Neutrophil (primary cell): ENCODE data around the gene ACOT4.
"Not testable (repeated sequence)": the region's sequence is repeated elsewhere in the genome, so short reads cannot be mapped to it uniquely, and the experiment has no call there.

Experiments
- H3K27ac ChIP-seq: fragments of 200-600 bp; sonication (generic); 2 replicates; pipeline ENCODE4 v1.5.1; 2016; ENCODE audit warnings: mild to moderate bottlenecking, moderate library complexity
- H3K27me3 ChIP-seq: fragments of 200-600 bp; sonication (generic); 2 replicates; pipeline ENCODE4 v1.6.0; 2016; ENCODE audit warnings: mild to moderate bottlenecking
- H3K36me3 ChIP-seq: fragments of 200-600 bp; sonication (generic); 2 replicates; pipeline ENCODE4 v1.5.1; 2017
- H3K4me1 ChIP-seq, 2 experiments: fragments of 200-600 bp in 1 of 2; sonication (generic) in 1 of 2; 1 replicate in 1 of 2; 2 replicates in 1 of 2; pipeline versions ENCODE4 v1.5.1 to v1.6.1; 2013 to 2016; ENCODE audit warnings: low read depth in 1 of 2, low read length in 1 of 2, mild to moderate bottlenecking in 1 of 2, moderate library complexity in 1 of 2; ENCODE audit not compliant: control insufficient read depth in 1 of 2, insufficient read depth in 1 of 2
- H3K4me3 ChIP-seq, 2 experiments: fragments of 200-600 bp in 1 of 2; sonication (generic) in 1 of 2; 1 replicate in 1 of 2; 2 replicates in 1 of 2; pipeline ENCODE4 v1.5.1; 2013 to 2016; ENCODE audit warnings: low read depth in 1 of 2, low read length in 1 of 2, mild to moderate bottlenecking in 1 of 2, moderate library complexity in 1 of 2
- H3K9me3 ChIP-seq: fragments of 200-600 bp; sonication (generic); 2 replicates; pipeline ENCODE4 v1.5.1; 2016
- TF ChIP-seq, protein P1 (sequence below): fragments of 200-600 bp; sonication (generic); IDR thresholded peaks from 2 replicates; pipeline ENCODE4 v1.5.1; 2016; ENCODE audit warnings: antibody characterized with exemption

The ACOT4 gene, protein sequence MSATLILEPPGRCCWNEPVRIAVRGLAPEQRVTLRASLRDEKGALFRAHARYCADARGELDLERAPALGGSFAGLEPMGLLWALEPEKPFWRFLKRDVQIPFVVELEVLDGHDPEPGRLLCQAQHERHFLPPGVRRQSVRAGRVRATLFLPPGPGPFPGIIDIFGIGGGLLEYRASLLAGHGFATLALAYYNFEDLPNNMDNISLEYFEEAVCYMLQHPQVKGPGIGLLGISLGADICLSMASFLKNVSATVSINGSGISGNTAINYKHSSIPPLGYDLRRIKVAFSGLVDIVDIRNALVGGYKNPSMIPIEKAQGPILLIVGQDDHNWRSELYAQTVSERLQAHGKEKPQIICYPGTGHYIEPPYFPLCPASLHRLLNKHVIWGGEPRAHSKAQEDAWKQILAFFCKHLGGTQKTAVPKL

DNA sequence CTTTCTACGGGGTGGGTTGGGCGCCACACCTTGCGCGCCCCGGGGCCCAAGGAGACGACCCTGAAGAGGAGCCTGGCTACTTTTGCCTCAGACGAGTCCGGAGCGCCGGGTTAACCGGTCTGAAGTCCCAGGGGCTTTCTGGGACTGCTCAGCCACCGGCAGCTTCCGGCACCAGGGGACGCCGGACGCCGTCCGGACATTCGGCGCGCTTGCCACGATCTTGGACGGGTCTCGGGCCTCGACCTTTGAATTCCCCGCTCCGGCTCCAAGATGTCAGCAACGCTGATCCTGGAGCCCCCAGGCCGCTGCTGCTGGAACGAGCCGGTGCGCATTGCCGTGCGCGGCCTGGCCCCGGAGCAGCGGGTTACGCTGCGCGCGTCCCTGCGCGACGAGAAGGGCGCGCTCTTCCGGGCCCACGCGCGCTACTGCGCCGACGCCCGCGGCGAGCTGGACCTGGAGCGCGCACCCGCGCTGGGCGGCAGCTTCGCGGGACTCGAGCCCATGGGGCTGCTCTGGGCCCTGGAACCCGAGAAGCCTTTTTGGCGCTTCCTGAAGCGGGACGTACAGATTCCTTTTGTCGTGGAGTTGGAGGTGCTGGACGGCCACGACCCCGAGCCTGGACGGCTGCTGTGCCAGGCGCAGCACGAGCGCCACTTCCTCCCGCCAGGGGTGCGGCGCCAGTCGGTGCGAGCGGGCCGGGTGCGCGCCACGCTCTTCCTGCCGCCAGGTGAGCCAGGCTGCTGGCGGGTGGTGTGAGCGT lies at the start of gene ACOT4:
ACOT4 (plus strand) TSS at position 184 of the 760 bp plus-strand sequence; CDS start at position 271, 87 bp downstream.
- no peaks in the 10 kb centered on the region for H3K9me3 ChIP-seq

DNA sequence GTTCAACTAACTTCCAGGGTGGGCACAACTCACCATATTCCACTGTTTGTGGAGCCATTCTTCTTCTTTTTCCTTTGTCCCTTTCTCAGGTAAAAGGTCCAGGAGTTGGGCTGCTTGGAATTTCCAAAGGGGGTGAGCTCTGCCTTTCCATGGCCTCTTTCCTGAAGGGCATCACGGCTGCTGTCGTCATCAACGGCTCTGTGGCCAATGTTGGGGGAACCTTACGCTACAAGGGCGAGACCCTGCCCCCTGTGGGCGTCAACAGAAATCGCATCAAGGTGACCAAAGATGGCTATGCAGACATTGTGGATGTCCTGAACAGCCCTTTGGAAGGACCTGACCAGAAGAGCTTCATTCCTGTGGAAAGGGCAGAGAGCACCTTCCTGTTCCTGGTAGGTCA lies 48.7 kb upstream of the ACOT4 start:
- H3K9me3 ChIP-seq, H3K4me1 ChIP-seq, H3K4me3 ChIP-seq, H3K36me3 ChIP-seq, H3K27me3 ChIP-seq, H3K27ac ChIP-seq: not testable (repeated sequence)

More for the DNA sequence above, at the start of gene ACOT4:
- peak within 1 kb of the TSS; percentile 50 to 57 for H3K4me3 ChIP-seq
- H3K36me3 ChIP-seq, result no peaks in the 10 kb centered on the region
- H3K27me3 ChIP-seq, result peaks cover 29% of the 10 kb centered on the region
- H3K27ac ChIP-seq, result no peak within 1 kb of the TSS
- TF ChIP-seq, protein P1, sequence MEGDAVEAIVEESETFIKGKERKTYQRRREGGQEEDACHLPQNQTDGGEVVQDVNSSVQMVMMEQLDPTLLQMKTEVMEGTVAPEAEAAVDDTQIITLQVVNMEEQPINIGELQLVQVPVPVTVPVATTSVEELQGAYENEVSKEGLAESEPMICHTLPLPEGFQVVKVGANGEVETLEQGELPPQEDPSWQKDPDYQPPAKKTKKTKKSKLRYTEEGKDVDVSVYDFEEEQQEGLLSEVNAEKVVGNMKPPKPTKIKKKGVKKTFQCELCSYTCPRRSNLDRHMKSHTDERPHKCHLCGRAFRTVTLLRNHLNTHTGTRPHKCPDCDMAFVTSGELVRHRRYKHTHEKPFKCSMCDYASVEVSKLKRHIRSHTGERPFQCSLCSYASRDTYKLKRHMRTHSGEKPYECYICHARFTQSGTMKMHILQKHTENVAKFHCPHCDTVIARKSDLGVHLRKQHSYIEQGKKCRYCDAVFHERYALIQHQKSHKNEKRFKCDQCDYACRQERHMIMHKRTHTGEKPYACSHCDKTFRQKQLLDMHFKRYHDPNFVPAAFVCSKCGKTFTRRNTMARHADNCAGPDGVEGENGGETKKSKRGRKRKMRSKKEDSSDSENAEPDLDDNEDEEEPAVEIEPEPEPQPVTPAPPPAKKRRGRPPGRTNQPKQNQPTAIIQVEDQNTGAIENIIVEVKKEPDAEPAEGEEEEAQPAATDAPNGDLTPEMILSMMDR, result no peak
- H3K4me1 ChIP-seq, result peaks cover 10% of the 10 kb centered on the region in 2 experiments

DNA sequence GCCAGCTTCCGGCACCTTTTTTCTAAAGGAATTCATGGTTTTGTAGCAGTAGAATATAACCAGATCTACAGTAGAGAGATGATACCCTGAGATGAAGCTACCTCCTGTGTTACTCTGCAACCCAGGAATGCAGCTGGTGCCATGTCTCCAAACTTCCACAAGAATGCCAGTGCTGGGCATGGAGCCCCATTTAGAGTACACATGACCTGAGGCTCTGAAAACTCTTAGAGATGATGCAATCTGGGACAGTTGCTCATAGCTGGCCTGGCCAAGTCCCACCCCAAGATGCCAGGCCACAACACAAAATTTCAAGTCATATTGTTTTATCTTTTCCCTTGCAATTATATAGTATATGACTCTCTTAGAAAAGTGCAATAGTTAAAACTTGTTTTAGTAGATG lies 46.3 kb upstream of the ACOT4 start:
- not testable (repeated sequence) for H3K27ac ChIP-seq, H3K9me3 ChIP-seq, H3K36me3 ChIP-seq, H3K4me3 ChIP-seq, H3K4me1 ChIP-seq, H3K27me3 ChIP-seq

DNA sequence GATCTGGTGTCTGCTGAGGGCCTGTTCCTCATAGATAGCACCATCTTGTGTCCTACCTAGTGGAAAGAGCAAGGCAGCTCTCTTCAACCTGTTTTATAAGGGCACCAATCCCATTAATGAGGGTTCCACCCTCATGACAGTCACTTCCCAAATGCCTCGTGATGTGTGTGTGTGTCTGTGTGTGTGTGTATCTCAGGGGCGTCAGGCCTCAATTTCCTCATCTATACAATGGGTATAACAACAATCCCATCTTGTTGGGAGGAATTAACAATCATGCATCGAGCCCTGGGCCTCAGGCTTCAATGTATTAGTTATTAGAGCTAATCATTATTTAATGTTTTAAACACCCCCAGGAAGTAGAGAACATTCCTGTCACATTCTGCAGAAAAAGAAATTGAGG lies 42.6 kb upstream of the ACOT4 start:
- not testable (repeated sequence) for H3K4me1 ChIP-seq, H3K4me3 ChIP-seq, H3K9me3 ChIP-seq, H3K36me3 ChIP-seq, H3K27ac ChIP-seq, H3K27me3 ChIP-seq

DNA sequence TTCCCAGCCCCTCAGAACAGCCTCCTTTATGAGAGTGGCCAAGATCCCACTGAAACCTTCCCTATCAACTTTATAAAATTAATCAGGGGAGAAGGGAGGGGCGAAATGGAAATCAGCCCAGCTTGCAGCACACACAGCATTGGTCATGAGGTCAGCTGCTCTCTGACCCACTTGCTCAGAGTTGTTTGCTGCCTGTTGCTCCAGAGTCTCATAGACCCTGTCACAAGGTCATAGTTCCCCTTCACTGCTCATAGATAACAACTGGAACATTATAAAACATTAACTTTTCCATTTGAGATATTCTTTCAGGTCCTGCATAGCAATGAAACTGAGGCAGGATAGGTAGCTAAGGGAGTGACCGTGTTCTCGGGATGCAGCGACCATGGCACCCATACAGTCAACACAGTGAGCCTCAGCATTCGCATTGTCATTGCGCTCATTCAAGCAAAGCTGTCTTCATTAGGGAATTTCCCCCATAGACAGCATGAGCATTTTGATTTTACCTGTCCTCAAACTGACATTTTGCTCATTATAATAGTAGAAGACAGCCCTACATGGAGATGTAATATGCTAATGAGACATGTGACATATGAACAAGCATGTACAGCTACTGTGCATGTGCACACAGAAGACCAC lies 41.7 kb upstream of the ACOT4 start:
- not testable (repeated sequence) for H3K27ac ChIP-seq, H3K27me3 ChIP-seq, H3K4me3 ChIP-seq, H3K36me3 ChIP-seq, H3K4me1 ChIP-seq, H3K9me3 ChIP-seq

DNA sequence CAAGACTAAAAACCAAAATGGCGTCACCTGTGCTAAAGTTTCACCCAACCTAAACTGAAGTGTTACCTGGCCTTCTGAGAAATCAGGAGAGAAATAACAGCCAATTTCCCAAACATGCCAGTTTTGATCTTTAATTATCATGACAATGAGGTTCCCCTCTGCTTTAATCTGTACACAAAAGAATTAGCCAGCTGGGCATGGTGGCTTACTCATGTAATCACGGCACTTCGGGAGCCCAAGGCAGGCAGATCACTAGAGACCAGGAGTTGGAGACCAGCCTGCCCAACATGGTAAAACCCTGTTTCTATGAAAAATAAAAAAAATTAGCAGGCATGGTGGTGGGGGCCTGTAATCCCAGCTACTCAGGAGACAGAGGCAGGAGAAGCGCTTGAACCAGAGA lies 37.8 kb upstream of the ACOT4 start:
- no peaks in the 10 kb centered on the region for H3K4me1 ChIP-seq
- H3K27ac ChIP-seq, result no peak overlapping the region
- TF ChIP-seq, protein P1, result no peak
- no peaks in the 10 kb centered on the region for H3K27me3 ChIP-seq
- H3K36me3 ChIP-seq, result no peaks in the 10 kb centered on the region
- no peaks in the 10 kb centered on the region for H3K9me3 ChIP-seq
- no peak overlapping the region for H3K4me3 ChIP-seq

DNA sequence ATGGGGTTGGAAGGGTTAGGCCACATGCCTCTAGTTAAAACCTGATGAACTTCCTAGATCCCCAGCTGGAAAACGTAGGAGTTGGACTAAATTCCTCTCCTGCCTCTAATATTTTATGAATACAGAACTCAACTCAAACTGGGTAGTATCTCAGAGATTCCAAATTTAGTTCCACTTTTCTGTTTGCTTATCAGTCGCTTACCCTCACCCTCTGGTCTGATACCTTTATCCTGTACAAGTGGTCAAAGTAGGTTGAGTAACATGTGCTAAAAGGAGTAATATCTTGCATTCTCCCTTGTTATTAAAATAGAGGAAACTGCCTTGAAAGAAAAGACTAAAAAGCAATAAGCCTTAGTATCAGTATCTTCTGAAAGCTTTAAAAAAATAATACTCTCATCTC lies 34.5 kb upstream of the ACOT4 start:
- not testable (repeated sequence) for H3K27ac ChIP-seq, H3K27me3 ChIP-seq

DNA sequence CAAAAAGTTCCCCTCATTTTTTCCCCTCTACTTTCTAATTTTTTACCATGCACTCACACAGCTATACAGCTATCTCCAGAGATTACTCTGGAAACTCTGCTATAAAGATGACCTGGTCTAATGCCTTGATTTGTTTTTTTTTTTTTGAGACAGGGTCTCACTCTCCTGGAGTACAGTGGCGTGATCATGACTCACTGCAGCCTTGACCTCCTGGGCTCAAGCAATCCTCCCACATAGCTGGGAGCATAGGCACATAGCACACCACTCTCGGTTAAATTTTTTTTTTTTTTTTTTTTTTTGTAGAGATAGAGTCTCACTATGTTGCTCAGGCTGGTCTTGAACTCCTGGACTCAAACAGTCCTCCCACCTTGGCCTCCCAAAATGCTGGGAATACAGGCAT lies 33.4 kb upstream of the ACOT4 start:
- not testable (repeated sequence) for H3K27me3 ChIP-seq, H3K4me3 ChIP-seq, H3K36me3 ChIP-seq, H3K27ac ChIP-seq, H3K4me1 ChIP-seq, H3K9me3 ChIP-seq

More for the DNA sequence above, 34.5 kb upstream of the ACOT4 start:
- H3K4me1 ChIP-seq, H3K4me3 ChIP-seq, H3K36me3 ChIP-seq, H3K9me3 ChIP-seq: not testable (repeated sequence)

DNA sequence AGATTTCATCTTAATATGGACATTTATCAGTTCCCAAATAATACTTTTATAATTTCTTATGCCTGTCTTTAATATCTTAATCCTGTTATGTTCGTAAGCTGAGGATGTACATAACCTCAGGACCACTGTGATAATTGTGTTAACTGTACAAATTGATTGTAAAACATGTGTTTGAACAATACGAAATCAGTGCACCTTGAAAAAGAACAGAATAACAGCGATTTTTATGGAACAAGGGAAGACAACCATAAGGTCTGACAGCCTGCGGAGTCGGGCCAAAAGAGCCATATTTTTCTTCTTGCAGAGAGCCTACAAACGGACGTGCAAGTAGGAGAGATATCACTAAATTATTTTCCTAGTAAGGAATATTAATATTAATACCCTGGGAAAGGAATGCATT lies 29.4 kb upstream of the ACOT4 start:
- not testable (repeated sequence) for H3K27me3 ChIP-seq, H3K36me3 ChIP-seq, H3K27ac ChIP-seq, H3K4me1 ChIP-seq, H3K9me3 ChIP-seq, H3K4me3 ChIP-seq

DNA sequence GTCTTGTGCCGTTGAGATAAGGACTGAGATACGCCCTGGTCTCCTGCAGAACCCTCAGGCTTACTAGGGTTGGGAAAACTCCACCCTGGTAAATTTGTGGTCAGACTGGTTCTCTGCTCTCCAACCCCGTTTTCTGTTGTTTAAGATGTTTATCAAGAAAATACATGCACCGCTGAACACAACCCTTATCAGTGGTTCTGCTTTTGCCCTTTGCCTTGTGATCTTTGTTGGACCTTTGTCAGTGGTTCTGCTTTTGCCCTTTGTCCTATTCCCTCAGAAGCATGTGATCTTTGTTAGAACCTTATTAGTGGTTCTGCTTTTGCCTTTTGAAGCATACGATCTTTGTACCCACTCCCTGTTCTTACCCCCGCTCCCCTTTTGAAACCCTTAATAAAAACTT lies 29.0 kb upstream of the ACOT4 start:
- not testable (repeated sequence) for H3K4me3 ChIP-seq, H3K4me1 ChIP-seq, H3K9me3 ChIP-seq, H3K27me3 ChIP-seq, H3K27ac ChIP-seq, H3K36me3 ChIP-seq

DNA sequence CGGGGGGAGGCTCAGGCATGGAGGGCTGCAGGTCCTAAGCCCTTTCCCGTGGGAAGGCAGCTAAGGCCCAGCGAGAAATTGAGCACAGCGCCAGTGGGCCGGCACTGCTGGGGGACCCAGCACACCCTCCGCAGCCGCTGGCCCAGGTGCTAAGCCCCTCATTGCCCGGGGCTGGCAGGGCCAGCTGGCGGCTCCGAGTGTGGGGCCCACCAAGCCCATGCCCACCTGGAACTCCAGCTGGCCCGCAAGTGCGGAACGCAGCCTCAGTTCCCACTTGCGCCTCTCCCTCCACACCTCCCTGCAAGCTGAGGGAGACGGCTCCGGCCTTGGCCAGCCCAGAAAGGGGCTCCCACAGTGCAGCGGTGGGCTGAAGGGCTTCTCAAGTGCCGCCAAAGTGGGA lies 25.2 kb upstream of the ACOT4 start:
- not testable (repeated sequence) for H3K27ac ChIP-seq, H3K4me3 ChIP-seq, H3K27me3 ChIP-seq, H3K9me3 ChIP-seq, H3K36me3 ChIP-seq
- H3K4me1 ChIP-seq, result peaks cover 13% of the 10 kb centered on the region in 2 experiments
